Measurements from ENCODE around the gene ANAPC7. TPM values are rescaled to one million over a fixed set of nuclear protein-coding genes. Genes with fewer than 3 reads are reported as not detected.
"Not testable (repeated sequence)": the region's sequence is repeated elsewhere in the genome, so short reads cannot be mapped to it uniquely, and the experiment has no call there.

ANAPC7 gene
- total RNA-seq, 2 experiments from 2014 or later = 84.7 to 136 TPM

DNA sequence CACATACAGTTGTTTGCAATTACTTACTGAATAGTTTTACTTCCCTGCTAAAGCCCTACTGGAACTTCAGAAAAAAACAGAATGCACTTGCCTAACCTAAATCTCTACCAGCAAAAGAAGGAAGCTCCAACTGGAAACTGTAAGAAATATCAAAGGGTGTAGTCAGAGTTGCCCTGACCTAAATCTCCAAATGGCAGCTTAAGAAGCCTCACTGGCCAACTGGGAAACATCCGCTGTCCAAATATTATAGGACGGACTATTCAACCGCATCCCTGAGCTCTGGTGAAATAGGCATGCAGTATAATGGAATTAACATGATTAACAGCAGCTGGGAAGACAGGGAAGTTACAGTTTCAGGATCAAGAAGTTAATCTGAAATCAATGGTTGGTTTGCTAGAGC, 24.3 kb downstream of the ANAPC7 start:
- intact Hi-C loops (cut with micrococcal nuclease; ENCODE audit: unreplicated experiment) = no loop called here
- TF ChIP-seq EZH2phosphoT487 (IDR thresholded peaks at IDR 0.05; ENCODE audit: borderline replicate concordance, low read depth, low read length) = no peak
- TF ChIP-seq, protein P1, sequence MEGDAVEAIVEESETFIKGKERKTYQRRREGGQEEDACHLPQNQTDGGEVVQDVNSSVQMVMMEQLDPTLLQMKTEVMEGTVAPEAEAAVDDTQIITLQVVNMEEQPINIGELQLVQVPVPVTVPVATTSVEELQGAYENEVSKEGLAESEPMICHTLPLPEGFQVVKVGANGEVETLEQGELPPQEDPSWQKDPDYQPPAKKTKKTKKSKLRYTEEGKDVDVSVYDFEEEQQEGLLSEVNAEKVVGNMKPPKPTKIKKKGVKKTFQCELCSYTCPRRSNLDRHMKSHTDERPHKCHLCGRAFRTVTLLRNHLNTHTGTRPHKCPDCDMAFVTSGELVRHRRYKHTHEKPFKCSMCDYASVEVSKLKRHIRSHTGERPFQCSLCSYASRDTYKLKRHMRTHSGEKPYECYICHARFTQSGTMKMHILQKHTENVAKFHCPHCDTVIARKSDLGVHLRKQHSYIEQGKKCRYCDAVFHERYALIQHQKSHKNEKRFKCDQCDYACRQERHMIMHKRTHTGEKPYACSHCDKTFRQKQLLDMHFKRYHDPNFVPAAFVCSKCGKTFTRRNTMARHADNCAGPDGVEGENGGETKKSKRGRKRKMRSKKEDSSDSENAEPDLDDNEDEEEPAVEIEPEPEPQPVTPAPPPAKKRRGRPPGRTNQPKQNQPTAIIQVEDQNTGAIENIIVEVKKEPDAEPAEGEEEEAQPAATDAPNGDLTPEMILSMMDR (conservative IDR thresholded peaks at IDR 0.05; ENCODE audit: low read length) = no peak
- H3K4me2 ChIP-seq (ENCODE audit: low read length) = no peak overlapping the region
- no peaks in the 10 kb centered on the region for H3K9me3 ChIP-seq (ENCODE audit: low read length)
- peaks cover 4% of the 10 kb centered on the region; the same call in 1 of the 2 replicates for H3K79me2 ChIP-seq (ENCODE audit: insufficient read depth, low read depth, low read length)
- H3K4me3 ChIP-seq (ENCODE audit: low read depth, low read length, poor library complexity, severe bottlenecking) = no peak overlapping the region
- H4K20me1 ChIP-seq (ENCODE audit: insufficient read depth, low read length) = no peaks in the 10 kb centered on the region
- TSS peak; percentile 48 for BruUV-seq (replicated peaks)
- H3K36me3 ChIP-seq (ENCODE audit: insufficient read depth, low read length) = peaks cover 91% of the 10 kb centered on the region
- no peak overlapping the region for H2AFZ ChIP-seq (ENCODE audit: low read length)
- ChIA-PET CTCF (ENCODE audit: unreplicated experiment) (no interaction called here), POLR2A (interaction anchor here (1.3 to 1.4 kb wide), 2 partner anchors 10 to 18 kb away, joined by 3 to 6 read pairs; no protein-coding TSS in a partner anchor)
- DNase-seq (ENCODE audit: low spot score) = no peak
- H3K4me1 ChIP-seq (ENCODE audit: insufficient read depth, low read length, poor library complexity, severe bottlenecking) = peaks cover 20% of the 10 kb centered on the region
- no peak overlapping the region for H3K27ac ChIP-seq (ENCODE audit: low read depth, low read length, poor library complexity, severe bottlenecking)
- no peaks in the 10 kb centered on the region for H3K9me2 ChIP-seq (ENCODE audit: insufficient read depth, low read length)

DNA sequence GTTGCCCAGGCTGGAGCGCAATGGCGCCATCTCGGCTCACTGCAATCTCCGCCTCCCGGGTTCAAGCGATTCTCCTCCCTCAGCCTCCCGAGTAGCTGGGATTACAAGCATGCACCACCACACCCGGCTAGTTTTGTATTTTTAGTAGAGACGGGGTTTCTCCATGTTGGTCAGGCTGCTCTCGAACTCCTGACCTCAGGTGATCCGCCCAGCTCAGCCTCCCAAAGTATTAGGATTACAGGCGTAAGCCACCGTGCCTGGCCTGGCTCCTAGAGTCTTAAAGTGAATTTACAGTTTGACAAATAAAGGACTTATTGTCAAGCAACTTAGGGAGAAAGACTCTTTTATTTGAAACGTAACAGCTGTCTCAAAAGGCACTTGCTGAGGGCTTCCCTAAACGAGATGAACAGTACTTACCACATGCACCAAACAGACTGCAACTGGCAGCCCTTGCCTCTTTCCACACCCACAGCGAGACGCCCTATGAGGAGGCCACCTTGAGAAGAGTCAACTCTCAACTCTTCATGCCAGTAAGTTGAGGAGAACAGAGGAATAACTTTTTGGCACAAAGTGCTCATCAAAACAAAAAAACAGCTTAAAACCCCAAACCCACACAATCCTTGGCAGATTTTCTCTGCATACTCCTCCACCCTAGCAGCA, 25.2 kb downstream of the ANAPC7 start:
- H3K27ac ChIP-seq (ENCODE audit: low read depth, low read length, poor library complexity, severe bottlenecking); H4K20me1 ChIP-seq (ENCODE audit: insufficient read depth, low read length); intact Hi-C loops (cut with micrococcal nuclease; ENCODE audit: unreplicated experiment); BruUV-seq (replicated peaks); CTCF ChIA-PET (ENCODE audit: unreplicated experiment); H3K4me2 ChIP-seq (ENCODE audit: low read length); H3K9me3 ChIP-seq (ENCODE audit: low read length); H3K9me2 ChIP-seq (ENCODE audit: insufficient read depth, low read length); H3K4me3 ChIP-seq (ENCODE audit: low read depth, low read length, poor library complexity, severe bottlenecking); H3K79me2 ChIP-seq (ENCODE audit: insufficient read depth, low read depth, low read length); H2AFZ ChIP-seq (ENCODE audit: low read length); DNase-seq (ENCODE audit: low spot score): not testable (repeated sequence)
- POLR2A ChIA-PET = interaction anchor here (0.7 to 1.3 kb wide), 3 partner anchors 19 to 478 kb away, joined by 3 read pairs; no protein-coding TSS in a partner anchor
- H3K4me1 ChIP-seq (ENCODE audit: insufficient read depth, low read length, poor library complexity, severe bottlenecking) = peaks cover 28% of the 10 kb centered on the region
- peaks cover 97% of the 10 kb centered on the region for H3K36me3 ChIP-seq (ENCODE audit: insufficient read depth, low read length)

DNA sequence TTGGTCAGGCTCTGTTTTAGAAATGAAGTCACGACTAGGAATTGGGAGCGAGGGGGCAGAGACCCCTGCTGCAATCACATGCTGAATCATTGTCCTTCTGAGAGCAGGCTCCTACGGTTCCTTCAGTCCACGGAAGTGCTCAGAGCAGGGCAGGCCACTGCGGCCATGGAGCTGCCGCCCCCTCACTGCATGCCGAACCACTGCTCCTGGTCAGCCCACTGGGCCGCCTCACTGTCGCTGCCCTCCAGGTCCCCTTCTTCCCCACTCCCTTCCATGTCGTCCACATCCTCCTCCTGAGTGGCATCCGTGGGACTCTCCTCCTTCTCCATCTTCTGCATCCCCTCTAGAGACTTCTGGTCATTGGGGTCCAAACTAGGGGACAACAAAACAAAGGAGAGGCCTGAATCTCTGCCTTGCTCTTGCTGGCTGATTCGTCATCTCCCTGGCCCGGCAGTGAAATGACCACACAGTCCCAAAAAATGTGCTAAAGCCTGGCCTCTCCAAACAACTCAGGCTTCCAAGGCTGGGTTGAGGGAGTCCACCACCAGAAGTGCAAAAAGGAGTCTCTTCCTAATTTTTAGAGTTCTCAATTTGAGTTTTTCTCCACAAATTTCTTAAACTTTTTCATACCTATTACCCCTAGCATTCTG, 29.4 kb downstream of the ANAPC7 start:
- Histone ChIP-seq H3K9me3 (ENCODE audit: low read length) (no peaks in the 10 kb centered on the region), H3K4me2 (ENCODE audit: low read length) (peak overlapping the region; percentile 33; the same call in 1 of the 2 replicates), H2AFZ (ENCODE audit: low read length) (no peak overlapping the region), H4K20me1 (ENCODE audit: insufficient read depth, low read length) (no peaks in the 10 kb centered on the region), H3K27ac (ENCODE audit: low read depth, low read length, poor library complexity, severe bottlenecking) (peak overlapping the region; percentile 73), H3K79me2 (ENCODE audit: insufficient read depth, low read depth, low read length) (peaks cover 4% of the 10 kb centered on the region; the same call in 1 of the 2 replicates), H3K4me3 (ENCODE audit: low read depth, low read length, poor library complexity, severe bottlenecking) (no peak overlapping the region), H3K4me1 (ENCODE audit: insufficient read depth, low read length, poor library complexity, severe bottlenecking) (peaks cover 70% of the 10 kb centered on the region), H3K9me2 (ENCODE audit: insufficient read depth, low read length) (no peaks in the 10 kb centered on the region), H3K36me3 (ENCODE audit: insufficient read depth, low read length) (peaks cover 88% of the 10 kb centered on the region)
- no peak for DNase-seq (ENCODE audit: low spot score)
- TF ChIP-seq, protein P1 (conservative IDR thresholded peaks at IDR 0.05; ENCODE audit: low read length) = no peak
- no peak for TF ChIP-seq EZH2phosphoT487 (IDR thresholded peaks at IDR 0.05; ENCODE audit: borderline replicate concordance, low read depth, low read length)
- CTCF ChIA-PET (ENCODE audit: unreplicated experiment) = no interaction called here
- no TSS peak for BruUV-seq (replicated peaks)
- intact Hi-C loops (cut with micrococcal nuclease; ENCODE audit: unreplicated experiment) = loop anchor here (5.0 kb wide), 1 partner anchor 228 kb away; no protein-coding TSS in a partner anchor
- POLR2A ChIA-PET = interaction anchor here (0.5 to 2.3 kb wide), 4 partner anchors 12 to 382 kb away, joined by 3 to 9 read pairs (median 4); no protein-coding TSS in a partner anchor

All from OCI-LY7 (cell line).